Cortex of kidney (tissue), 1 donor: ENCODE results near the gene VPS37D.

Source experiments
- DNase-seq: peaks from one replicate; lab custom pipeline; 2025; lab: John Stamatoyannopoulos, UW

The VPS37D gene

DNA sequence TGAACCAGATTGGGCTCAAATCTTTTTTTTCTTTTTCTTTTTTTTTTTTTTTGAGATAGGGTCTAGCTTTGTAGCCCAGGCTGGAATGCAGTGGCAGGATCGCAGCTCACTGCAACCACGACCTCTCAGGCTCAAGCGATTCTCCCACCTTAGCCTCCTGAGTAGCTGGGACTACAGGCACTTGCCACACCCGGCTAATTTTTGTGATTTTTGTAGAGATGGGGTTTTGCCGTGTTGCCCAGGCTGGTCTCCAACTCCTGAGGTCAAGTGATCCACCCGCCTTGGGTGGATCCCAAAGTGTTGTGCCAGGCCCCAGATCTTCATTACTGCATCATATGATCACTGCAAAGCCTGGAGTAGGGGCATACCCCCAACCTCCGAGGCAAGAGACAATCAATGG lies 12.9 kb downstream of the VPS37D start:
- DNase-seq = no peak

DNA sequence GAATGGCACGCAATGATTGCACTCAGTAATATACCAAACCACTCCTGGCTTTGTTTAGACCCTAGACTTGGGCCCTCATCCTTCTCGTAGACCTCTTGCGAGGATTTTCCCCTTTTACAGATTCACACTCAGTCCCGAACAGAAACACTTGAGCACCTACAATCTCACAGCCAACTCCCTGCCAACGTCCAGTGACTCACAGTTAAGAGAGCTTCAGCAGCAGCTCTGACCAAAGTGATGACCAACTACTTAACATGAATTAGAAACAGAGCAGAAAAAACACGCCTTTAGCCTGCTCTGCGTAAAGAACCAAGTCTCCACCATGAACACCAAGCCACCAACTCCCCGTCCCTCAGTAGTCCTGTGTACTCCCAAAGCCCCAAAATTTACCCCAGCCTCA lies 13.4 kb downstream of the VPS37D start:
- no peak for DNase-seq

DNA sequence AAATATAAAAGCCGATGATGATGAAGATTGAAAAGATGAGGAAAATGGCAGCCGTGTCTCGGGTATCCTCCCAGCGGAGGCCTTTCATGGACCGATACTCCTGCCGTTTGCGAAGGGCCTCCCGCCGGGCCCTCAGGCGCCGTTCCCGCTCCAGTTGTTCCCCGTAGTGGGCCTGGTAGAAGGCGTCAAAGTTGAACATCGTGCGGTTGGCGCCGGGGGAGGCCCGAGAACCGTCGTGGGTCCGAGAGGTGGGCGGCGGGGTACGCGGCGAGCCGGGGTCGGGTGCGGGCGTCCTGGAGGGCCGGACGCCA lies 15.1 kb downstream of the VPS37D start:
- DNase-seq = no peak

DNA sequence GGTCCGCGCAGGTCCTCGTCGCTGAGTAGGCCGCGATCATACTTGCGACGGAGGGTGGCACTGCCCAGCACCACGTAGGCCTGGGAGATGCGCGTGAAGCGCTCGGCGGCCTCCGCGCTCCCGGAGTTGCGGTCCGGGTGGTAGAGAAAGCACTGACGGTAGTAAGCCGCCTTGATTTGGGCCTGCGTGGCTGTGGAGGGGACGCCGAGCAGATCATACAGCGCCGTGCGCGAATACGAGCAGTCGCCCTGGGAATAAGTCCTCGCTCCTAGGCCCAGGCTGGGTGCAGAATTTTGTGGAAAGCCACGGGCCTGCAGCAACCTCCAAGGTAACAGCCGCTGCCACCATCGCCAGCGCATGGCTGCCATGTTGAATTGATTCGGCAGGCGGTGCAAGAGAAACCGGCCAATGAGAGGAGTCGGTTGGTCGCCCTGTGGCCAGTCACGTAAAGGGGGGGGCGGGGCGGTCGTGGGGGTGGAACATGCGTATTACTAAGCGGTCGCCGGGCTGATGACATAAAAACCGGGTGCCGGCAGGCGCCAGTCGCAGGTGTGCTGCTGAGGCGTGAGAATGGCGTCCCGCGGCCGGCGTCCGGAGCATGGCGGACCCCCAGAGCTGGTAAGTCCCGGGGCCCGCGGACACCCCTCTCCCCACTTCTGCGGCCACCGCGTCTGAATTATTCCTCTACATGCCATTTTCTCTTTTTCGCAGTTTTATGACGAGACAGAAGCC lies 15.6 kb downstream of the VPS37D start, which contains the start of the genes BUD23 and DNAJC30:
TSS of gene BUD23 (plus strand) at position 542 of the 732 bp plus-strand sequence. CDS start at position 571, 29 bp downstream.
TSS of gene DNAJC30 (minus strand) at position 398 of the 732 bp plus-strand sequence. CDS start at position 368, 30 bp downstream.
- DNase-seq = no peak

DNA sequence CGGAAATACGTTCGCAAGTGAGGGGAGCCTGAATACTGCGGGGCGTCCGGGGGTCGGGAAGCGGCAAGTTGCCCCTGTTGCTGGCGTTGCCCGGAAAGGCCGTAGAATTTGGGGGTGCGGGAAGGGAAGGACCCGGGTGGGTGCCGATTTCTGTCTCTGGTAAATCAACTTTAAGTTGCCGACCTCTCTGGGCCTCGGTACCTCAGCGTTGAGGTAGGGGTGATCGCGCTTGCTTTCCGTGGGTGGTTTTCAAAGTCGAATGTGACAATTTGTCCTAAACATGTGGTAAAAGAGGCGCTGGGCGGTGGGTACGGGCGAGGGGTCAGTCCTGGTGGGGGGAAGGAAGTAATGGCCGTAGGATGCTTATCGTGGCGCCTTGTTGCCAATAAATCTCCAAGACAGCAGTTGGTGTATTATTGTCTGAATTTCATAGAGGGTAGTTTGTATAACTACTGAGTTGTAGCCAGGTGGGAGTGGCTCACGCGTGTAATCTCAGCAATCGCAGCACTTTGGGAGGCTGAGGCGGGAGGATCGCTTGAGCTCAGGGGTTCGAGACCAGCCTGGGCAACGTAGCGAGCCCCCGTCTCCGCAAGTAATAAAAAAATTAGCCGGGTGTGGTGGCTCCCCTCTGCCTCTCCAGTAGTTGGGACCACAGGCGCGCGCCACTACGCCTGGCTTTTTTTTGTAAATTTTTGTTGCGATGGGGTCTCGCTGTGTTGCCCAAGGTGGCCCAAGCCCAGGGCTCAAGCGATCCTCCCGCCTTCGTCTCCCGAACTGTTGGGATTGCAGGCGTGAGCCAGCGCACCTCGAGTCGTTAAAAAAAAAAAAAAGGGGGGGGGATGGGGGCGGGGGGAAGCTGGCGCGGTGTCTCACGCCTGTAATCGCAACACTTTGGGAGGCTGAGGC lies 16.4 kb downstream of the VPS37D start:
- DNase-seq = no peak

DNA sequence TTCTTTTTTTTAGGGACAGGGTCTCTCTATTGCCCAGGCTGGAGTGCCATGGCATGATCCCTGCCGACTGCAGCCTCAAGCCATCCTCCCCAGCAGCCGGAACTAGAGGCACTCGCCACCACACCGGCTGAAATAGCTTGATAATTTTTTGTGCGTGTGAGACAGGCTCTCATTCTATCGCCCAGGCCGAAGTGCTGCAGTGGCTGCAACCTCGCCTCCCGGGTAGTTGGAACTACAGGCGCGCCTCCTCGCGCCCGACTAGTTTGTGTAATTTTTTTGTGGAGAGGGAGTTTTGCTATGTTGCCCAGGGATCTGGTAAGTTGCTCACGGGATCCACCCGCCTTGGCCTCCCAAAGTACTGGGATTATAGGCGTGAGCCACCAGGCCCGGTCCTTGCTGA lies 17.7 kb downstream of the VPS37D start:
- no peak for DNase-seq

DNA sequence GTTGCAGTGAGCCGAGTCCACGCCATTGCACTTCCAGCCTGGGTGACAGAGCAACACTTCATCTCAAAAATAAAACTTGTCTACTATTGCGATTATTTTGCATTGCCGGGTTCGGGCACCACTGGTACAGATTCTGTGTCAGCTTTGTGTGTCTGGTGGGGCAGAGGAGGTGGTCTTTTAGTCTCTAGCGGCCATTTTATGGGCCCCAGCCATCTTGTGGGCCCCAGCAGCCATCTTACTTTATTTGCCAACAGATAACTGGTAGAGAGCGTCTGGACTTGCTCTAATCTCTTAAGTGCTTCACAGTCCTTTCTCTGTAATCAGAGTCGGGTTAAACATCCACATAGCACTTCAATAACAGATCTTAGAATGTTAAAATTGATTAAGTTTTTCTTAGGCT lies 20.7 kb downstream of the VPS37D start:
- DNase-seq = no peak

DNA sequence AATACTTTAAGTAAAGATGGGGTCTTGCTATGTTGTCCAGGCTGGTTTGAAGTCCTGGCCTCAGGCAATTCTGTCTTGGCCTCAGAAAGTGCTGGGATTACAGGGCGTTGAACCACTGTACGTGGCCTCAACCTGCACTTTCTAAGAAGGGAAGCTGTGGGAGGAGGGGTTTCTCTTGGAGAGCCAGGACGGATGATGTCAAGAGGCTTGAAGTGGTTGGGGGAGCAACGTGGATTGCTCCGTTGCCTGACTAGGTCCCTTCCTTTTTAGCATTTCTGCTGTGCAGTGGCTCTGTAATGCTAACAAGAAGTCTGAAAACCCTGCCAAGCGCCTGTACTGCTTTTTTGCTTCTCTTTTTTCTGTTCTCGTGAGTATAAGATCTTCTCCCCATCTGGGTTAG lies 23.0 kb downstream of the VPS37D start:
- DNase-seq = no peak

DNA sequence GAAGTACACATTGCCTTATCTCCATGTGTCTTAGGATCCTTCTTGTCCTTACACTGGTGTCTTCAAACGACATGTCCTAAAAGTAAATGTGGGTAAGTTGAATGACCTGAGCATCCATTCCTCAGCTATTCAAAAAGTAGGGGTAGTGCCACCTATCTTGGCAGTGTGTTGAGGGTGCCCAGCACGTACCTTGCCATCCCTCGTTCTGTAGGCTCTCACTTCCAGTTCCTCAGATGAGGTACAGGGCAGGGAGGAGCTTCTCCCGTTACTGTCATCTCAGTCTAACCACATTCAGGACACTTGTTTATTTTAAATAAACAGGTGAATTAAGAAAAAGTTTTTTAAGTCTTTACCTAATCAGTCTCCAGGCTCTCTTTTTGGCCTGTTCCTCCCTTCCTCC lies 28.7 kb downstream of the VPS37D start:
- no peak for DNase-seq

DNA sequence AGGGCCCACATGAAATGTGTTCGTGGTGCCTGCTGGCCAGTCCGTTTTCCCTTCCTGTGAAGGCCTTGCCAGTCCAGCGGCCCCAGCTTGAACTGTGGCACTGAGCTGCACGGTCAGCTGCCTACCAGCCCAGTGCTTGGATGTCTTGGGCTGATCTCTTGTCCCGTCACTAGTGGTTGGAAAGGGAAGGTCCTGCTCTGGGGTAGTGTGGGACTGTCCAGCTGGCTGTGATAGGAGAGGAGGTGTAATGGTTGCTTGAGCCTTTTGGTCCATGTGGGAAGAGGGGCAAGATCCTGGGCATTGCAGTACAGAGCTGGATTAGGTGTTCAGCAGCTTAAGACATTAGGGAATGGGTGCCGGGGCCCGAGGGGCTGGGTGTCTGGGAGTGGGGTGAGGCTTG lies 30.8 kb downstream of the VPS37D start:
- DNase-seq = no peak

DNA sequence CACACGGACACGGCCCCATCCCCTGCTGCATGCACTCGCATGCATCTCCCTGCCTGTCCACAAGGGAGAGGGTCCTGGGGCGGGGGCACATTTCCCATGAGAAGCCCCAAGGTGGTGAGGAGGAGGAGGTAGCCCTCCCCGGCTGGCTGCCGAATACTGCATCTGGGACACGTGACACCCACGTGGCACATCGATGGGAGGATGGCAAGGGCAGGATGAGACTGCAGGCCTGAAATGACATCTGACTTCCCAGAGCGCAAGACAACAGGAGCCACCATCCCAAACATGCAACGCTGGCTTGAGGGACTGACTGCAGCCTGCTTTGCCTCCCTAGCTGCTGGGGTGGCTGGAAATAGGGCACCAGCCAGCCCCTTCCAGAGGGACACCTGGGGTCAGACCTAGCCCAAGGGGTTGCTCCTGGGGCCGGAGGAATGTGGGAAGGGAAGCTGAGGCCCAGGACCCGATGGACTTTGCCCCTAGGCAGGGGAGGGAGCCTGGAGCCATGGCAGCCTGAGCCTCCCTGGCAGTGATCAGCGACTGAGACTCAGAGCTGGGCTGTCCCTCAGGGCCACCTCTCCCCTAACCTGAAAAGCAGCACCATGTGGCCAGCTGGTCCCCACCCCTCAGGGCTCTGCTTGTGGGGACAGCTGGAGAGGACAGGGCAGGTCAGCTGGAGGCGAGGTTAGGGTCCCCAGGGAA lies 31.9 kb downstream of the VPS37D start:
- DNase-seq = no peak

DNA sequence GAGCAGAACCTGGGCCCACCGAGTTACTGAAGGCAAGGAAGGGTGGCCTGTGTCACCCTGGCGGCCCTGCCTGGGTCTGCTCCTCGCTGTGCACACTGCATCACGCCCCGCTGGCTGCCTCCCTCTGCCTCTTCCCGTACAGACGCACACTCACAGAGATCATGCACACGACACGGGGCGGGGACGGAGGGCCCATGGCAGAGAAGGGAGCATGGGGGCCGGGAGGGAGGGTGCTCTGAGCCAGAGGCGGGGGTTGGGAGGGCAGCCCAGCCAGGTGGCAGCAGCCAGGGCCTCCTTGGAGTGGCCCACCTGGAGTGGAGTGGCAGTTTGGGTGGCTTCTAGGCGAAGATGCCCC lies 32.4 kb downstream of the VPS37D start:
- DNase-seq = no peak

DNA sequence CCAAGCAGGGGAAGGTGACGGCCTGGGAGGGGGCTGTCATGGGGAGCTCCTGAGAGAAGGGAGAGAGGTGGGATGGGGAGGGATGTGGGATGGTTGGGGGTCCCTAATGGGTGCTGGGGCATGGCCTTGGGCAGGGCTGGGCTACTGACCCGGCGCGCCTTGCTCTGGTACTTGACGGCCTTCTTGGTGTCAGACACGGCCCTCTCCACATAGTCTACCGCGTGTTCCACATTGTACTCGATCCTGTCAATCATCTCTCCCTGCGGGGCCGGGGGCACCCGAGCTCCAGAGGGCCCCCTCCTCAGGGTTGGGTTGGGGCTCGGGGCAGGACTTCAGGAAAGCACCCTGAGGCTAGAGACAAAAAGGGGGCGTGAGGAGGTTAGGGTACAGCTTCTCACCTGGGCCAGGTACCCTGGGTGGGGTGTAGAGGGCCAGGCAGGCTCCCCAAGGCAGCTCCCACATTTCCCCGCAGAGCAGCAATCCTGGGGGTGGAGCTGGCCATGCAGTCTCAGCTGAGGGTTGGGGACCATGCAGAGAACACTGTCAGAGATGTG lies 33.0 kb downstream of the VPS37D start:
- no peak for DNase-seq

DNA sequence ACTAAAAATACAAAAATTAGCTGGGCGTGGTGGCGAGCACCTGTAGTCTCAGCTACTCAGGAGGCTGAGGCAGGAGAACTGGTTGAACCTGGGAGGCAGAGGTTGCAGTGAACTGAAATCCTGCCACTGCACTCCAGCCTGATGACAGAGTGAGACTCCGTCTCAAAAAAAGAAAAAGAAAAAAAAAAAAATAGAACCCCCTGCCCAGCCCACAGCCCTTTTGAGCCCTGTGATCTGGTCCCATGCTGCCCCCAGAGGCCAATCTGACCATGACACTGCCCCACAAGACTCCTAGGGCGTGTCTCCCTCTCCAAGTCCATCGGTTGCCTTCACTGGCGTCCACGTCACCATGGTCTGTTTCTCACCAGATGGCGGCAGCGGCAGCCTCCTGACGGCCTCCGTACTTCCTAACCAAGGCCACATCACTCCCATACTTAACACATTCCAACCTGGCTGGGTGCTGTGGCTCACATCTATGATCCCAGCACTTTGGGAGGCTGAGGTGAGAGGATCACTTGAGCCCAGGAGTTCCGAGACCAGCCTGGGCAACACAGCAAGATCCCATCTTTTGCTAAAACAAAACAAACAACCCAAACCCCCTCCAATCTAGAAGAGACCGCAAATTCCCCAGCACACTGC lies 33.8 kb downstream of the VPS37D start:
- no peak for DNase-seq

DNA sequence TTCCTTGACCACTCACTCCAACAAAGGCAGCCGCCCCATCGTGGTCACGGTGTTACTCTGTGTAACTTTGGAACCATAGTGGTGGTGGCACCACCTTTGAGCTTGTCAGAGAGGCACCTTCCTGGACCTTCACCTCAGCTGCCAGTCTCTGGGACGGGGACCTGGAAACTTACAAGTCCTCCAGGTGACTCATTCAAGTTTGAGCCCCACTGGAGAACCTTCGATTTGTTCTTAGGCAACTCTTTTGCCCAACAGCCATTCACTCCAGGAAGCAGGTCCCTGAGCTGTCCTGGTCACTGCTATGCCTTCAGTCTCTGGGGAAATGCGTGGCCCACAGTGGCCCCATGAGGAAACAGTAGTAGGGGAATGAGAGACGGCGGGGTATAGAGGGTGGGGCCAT lies 34.6 kb downstream of the VPS37D start:
- DNase-seq = no peak

DNA sequence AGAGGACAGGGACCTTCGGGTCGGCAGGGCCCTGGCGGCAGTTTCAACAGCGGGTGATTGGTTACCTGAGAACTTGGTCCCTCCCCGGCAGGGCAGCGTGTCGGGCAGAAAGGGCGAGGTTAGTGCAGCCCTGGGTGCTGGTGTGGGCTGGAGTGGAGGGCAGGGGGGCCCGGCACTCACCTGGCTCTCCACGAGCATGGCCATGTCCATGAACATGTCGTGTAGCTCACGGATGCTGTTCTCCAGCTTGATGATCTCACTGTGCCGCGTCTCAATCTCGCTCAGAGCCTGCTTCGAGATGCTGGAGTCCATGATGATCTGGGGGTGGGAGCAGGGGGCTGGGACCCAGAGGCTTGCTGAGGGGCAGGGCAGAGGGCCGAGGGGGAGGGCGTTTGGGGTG lies 35.0 kb downstream of the VPS37D start:
- no peak for DNase-seq

DNA sequence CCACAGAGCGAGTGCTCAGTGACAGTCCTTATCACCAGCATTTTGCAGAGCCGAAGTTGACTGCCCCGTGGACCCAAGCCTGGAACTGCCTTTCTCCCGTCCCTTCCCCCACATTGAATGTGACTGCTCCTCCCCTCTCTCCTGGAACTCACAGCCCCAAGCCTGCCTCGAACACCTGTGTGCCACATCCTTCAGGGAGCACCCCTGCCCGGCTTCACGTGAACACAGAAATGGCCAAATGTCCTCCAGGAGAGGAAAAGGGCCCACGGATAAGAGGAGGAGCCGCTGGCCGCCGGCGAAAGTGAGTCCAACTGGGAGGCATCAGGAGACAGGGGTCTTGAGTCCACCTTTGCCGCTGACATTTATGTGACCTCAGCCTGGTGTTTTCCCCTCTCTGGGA lies 35.6 kb downstream of the VPS37D start:
- DNase-seq = no peak

DNA sequence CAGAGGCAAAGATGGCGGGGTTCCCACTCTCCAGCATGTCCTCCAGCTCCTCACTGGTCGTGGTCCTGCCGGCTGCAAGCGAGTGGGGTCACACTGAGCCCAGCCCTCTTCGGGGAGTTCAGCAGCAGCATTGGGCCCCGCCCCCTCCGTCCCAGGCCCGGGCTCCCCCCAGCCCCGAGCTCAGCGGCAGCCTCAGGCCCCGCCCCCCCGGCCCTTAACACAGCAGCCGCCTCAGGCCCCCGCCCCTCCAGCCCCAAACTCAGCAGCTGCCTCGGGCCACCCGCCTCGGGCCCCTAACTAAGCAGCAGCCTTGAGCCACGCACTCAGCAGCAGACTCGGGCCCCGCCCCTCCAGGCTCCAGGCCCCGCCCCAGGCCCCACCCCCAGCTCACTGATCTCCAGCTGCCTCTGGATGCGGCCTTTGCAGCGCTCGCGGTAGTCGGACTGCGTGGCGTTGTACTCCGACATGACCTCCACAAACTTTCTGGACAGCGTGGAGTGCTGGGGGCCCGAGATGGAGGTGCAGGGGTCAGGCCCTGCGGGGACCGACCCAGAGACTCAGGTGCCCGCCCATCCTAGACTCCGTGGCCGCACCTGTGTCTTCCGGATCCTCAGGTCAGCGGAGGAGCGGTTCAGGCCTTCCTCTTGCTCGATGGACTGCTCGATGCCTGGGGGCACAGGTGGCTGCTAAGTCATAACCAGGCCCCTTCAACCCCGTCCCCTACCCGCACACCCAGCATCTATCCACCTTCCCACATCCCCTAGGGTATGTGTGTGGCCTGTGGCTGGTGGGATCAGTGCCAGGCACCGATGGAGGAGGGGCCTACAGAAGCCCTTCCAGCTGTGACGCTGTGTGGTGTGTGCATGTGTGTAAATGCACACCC lies 36.4 kb downstream of the VPS37D start:
- DNase-seq = no peak

DNA sequence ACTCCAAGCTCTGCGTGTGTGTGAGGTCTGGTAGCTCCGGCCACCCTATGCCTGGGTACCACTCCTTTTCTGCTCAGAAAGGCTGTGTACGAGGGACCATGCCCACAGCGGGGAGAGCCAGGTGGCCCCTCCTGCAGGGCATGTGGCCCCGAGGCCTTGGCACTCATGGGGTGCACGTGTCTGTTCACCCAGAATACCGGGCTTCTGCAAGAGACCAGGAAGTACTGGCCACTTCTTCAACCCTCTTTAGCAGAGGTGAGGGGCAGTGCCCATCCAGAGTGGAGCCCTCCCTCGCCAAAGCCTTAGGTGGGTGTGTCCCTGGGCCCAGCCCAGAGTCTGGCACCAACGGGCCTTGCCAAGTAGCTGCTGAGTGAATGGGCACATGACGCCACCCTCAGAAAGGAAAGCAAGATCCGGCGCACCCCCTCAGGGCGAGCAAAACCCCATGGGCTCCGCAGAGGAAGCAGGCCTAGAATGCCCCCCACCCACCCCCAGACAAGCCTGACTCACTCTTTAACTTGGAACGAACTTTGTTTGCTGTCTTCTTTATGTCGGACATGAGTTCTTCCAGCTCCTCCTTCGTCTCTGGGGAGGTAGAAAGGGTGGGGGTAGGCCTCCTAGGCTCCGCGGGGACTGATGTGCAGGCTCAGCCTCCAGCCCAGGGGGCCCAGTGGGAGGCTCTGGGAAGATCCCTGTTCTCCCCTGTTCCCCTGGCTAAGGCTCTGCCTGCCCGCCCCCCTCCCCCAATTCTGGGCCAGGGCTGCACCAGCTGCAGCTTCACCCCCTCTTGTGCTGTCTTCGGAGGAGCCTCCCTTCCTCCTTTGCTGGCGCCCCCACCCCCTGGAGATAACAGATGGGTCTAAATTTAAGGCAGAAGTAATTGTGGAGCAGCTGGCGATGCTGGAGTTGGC lies 37.3 kb downstream of the VPS37D start:
- no peak for DNase-seq

DNA sequence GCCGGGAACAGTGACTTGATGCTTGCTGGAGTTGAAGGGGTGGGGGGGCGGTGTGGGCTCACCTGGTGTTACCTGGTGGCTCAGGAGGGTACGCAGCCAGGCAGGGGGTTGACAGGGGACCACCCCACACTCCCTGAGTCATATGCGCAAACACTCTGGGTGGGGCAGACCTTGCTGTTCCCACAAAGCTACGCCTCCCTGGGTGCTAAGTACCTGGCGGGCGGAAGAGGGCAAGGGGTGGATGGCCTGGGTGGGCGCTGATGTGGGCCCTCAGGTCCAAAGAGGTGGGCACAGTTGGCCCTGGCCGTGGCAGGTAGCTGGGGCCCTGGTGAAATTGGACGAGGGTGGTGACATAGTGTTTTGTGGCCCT lies 37.9 kb downstream of the VPS37D start:
- no peak for DNase-seq
